ENCODE measurements around the gene TMCC3. TPM values are rescaled to one million over a fixed set of nuclear protein-coding genes. Genes with fewer than 3 reads are reported as not detected.

TMCC3 gene
- total and polyA plus RNA-seq, 4 donors: 0.81 to 2.3 (median 1.5) TPM

GRCh38 chr12:94673496-94673895 is 23.1 kb upstream of the TMCC3 start (continued):
- no peak for TF ChIP-seq HNF4A (conservative IDR thresholded peaks at IDR 0.05)
- no peak for TF ChIP-seq TAF1 (conservative IDR thresholded peaks at IDR 0.05)

GRCh38 chr12:94671917-94672316 is 21.6 kb upstream of the TMCC3 start:
- TF ChIP-seq JUND (IDR thresholded peaks at IDR 0.05) (no peak), EGR1 (IDR thresholded peaks at IDR 0.05; ENCODE audit: low read depth in 2 of 2) (no peak), HNF4A (conservative IDR thresholded peaks at IDR 0.05) (no peak), CTCF (IDR thresholded peaks at IDR 0.05; ENCODE audit: low read depth, low read length, missing input control) (no peak), ATF3 (IDR thresholded peaks at IDR 0.05) (no peak), YY1 (IDR thresholded peaks at IDR 0.05) (no peak), RXRA (IDR thresholded peaks at IDR 0.05) (no peak), GABPA (IDR thresholded peaks at IDR 0.05 in 1 of 2, conservative IDR thresholded peaks at IDR 0.05 in 1 of 2) (no peak), ZBTB33 (IDR thresholded peaks at IDR 0.05) (no peak), HNF4G (IDR thresholded peaks at IDR 0.05) (no peak), FOXA2 (IDR thresholded peaks at IDR 0.05) (no peak)
- Histone ChIP-seq H3K36me3 (ENCODE audit: control insufficient read depth in 4 of 4, insufficient read depth in 3 of 4, low read depth in 1 of 4, low read length in 3 of 4) (no peaks in the 10 kb centered on the region), H3K27ac (ENCODE audit: low read depth in 1 of 2, low read length in 2 of 2) (no peak overlapping the region), H3K9ac (ENCODE audit: low read depth in 1 of 2, low read length in 2 of 2) (no peak overlapping the region), H3K4me3 (ENCODE audit: low read depth in 1 of 3, low read length in 3 of 3) (no peak overlapping the region), H3K9me3 (ENCODE audit: control insufficient read depth in 4 of 4, low read length in 3 of 4) (no peaks in the 10 kb centered on the region), H3K27me3 (ENCODE audit: control insufficient read depth in 4 of 4, insufficient read depth in 4 of 4, low read length in 3 of 4) (no peaks in the 10 kb centered on the region), H3K4me1 (ENCODE audit: control insufficient read depth in 4 of 4, insufficient read depth in 4 of 4, low read length in 3 of 4) (peaks cover 0 to 4% (median under 1%) of the 10 kb centered on the region in 4 donors)
- WGBS: 88% methylated on average over 1 of the region's 1 CpG
- no peak for DNase-seq (ENCODE audit: low spot score)

- Histone ChIP-seq H3K36me3 (ENCODE audit: control insufficient read depth in 4 of 4, insufficient read depth in 3 of 4, low read depth in 1 of 4, low read length in 3 of 4) (no peaks in the 10 kb centered on the region), H3K9me3 (ENCODE audit: control insufficient read depth in 4 of 4, low read length in 3 of 4) (no peaks in the 10 kb centered on the region), H3K27me3 (ENCODE audit: control insufficient read depth in 4 of 4, insufficient read depth in 4 of 4, low read length in 3 of 4) (no peaks in the 10 kb centered on the region), H3K9ac (ENCODE audit: low read depth in 1 of 2, low read length in 2 of 2) (no peak overlapping the region), H3K4me1 (ENCODE audit: control insufficient read depth in 4 of 4, insufficient read depth in 4 of 4, low read length in 3 of 4) (peaks cover 0 to 4% (median 0%) of the 10 kb centered on the region in 4 donors), H3K4me3 (ENCODE audit: low read depth in 1 of 3, low read length in 3 of 3) (no peak overlapping the region), H3K27ac (ENCODE audit: low read depth in 1 of 2, low read length in 2 of 2) (no peak overlapping the region)
- TF ChIP-seq ATF3 (IDR thresholded peaks at IDR 0.05): no peak
- TF ChIP-seq RXRA (IDR thresholded peaks at IDR 0.05): no peak
- TF ChIP-seq YY1 (IDR thresholded peaks at IDR 0.05): no peak
- no peak for DNase-seq (ENCODE audit: low spot score)
- 74% methylated on average over 2 of the region's 2 CpGs for WGBS
These were observed 20.5 kb upstream of the TMCC3 start for GRCh38 chr12:94670898-94671297.

- Histone ChIP-seq H3K4me3 (ENCODE audit: low read depth in 1 of 3, low read length in 3 of 3) (no peak overlapping the region), H3K9ac (ENCODE audit: low read depth in 1 of 2, low read length in 2 of 2) (no peak overlapping the region), H3K27me3 (ENCODE audit: control insufficient read depth in 4 of 4, insufficient read depth in 4 of 4, low read length in 3 of 4) (no peaks in the 10 kb centered on the region), H3K9me3 (ENCODE audit: control insufficient read depth in 4 of 4, low read length in 3 of 4) (no peaks in the 10 kb centered on the region), H3K4me1 (ENCODE audit: control insufficient read depth in 4 of 4, insufficient read depth in 4 of 4, low read length in 3 of 4) (peaks cover 0 to 3% (median 0%) of the 10 kb centered on the region in 4 donors), H3K27ac (ENCODE audit: low read depth in 1 of 2, low read length in 2 of 2) (no peak overlapping the region), H3K36me3 (ENCODE audit: control insufficient read depth in 4 of 4, insufficient read depth in 3 of 4, low read depth in 1 of 4, low read length in 3 of 4) (no peaks in the 10 kb centered on the region)
- no peak for DNase-seq (ENCODE audit: low spot score)
- 85% methylated on average over 6 of the region's 6 CpGs for WGBS
- no peak for TF ChIP-seq NR2F2 (IDR thresholded peaks at IDR 0.05)
- TF ChIP-seq CTCF (IDR thresholded peaks at IDR 0.05; ENCODE audit: low read depth, low read length, missing input control): no peak
- no peak for TF ChIP-seq RXRA (IDR thresholded peaks at IDR 0.05)
- no peak for TF ChIP-seq MAX (IDR thresholded peaks at IDR 0.05)
- no peak for TF ChIP-seq FOXA1 (IDR thresholded peaks at IDR 0.05)
- no peak for TF ChIP-seq GABPA (IDR thresholded peaks at IDR 0.05 in 1 of 2, conservative IDR thresholded peaks at IDR 0.05 in 1 of 2)
- no peak for TF ChIP-seq HNF4G (IDR thresholded peaks at IDR 0.05)
- TF ChIP-seq ZBTB33 (IDR thresholded peaks at IDR 0.05): no peak
- TF ChIP-seq YY1 (IDR thresholded peaks at IDR 0.05): no peak
- no peak for TF ChIP-seq TAF1 (conservative IDR thresholded peaks at IDR 0.05)
These were observed 19.7 kb upstream of the TMCC3 start for GRCh38 chr12:94670075-94670474.

Measured in liver (tissue), 9 donors.